HepG2 (cell line): ENCODE measurements around the gene ENTPD6. TPM values are rescaled to one million over a fixed set of nuclear protein-coding genes. Genes with fewer than 3 reads are reported as not detected.

Source experiments
- ATAC-seq: fragments of 200-7000 bp; cut with Tn5 transposase; 3 replicates; pipeline ENCODE4 v1.9.1; 2020; ENCODE audit warnings: mild to moderate bottlenecking, moderate library complexity
- BruUV-seq: library from RNA; stranded (reverse); fragments of 400-500 nt; replicated peaks from 2 replicates; lab custom pipeline; 2021; lab: Mats Ljungman, UMichigan
- CTCF ChIA-PET: fragments of 300-600 bp; formaldehyde crosslinking; extraction: SDS; loops from one replicate; lab custom pipeline; 2021; ENCODE audit warnings: low total read pairs, inconsistent platforms, low intra/inter-chr PET ratio; lab: Yijun Ruan, JAX
- POLR2A ChIA-PET: fragments of 350-600 bp; sonication (Branson Sonifier 250); formaldehyde crosslinking; loops from one replicate; lab custom pipeline; 2020; ENCODE audit warnings: antibody characterized with exemption, inconsistent platforms; lab: Yijun Ruan, JAX
- DNase-seq: peaks from one replicate; pipeline ENCODE4 v3.0.0-alpha.2; 2015; ENCODE audit warnings: low spot score
- FAIRE-seq: peaks from 3 replicates; lab custom pipeline; 2011; peaks lifted over from hg19 to GRCh38; lab: Jason Lieb, UNC
- H2AFZ ChIP-seq: one replicate; pipeline ENCODE4 v1.6.1; 2011; ENCODE audit warnings: low read length, inconsistent platforms
- H3K27ac ChIP-seq: fragments of 300-600 bp; 3 replicates; pipeline ENCODE4 v1.8.0; 2011; ENCODE audit warnings: mixed run types, mild to moderate bottlenecking, mixed read lengths, low read length, inconsistent platforms; ENCODE audit not compliant: insufficient read depth; ENCODE audit errors: extremely low read length
- H3K27me3 ChIP-seq, 2 experiments: fragments of 200-600 bp in 1 of 2; 2 replicates in 1 of 2; 3 replicates in 1 of 2; pipeline versions ENCODE4 v1.6.0 to v1.8.0; 2011; ENCODE audit warnings: low read length in 2 of 2, mild to moderate bottlenecking in 2 of 2, moderate library complexity in 2 of 2, inconsistent platforms in 1 of 2; ENCODE audit not compliant: insufficient read depth in 2 of 2, control insufficient read depth in 1 of 2
- H3K36me3 ChIP-seq, 2 experiments: fragments of 200-600 bp in 1 of 2; replicated peaks in 1 of 2; 2 replicates in 1 of 2; 3 replicates in 1 of 2; pipeline versions ENCODE4 v1.5.1 to v1.8.0; 2011; ENCODE audit warnings: low read length in 2 of 2, inconsistent platforms in 1 of 2; ENCODE audit not compliant: insufficient read depth in 2 of 2, control insufficient read depth in 1 of 2
- H3K4me1 ChIP-seq: 2 replicates; pipeline ENCODE4 v1.5.1; 2012; ENCODE audit warnings: low read length, inconsistent platforms; ENCODE audit not compliant: insufficient read depth
- H3K4me2 ChIP-seq: 2 replicates; pipeline ENCODE4 v1.6.0; 2011; ENCODE audit warnings: low read depth, low read length, inconsistent platforms
- H3K4me3 ChIP-seq, 3 experiments: fragments of 200-600 bp in 1 of 3; sonication (generic), shearing (Covaris generic) in 1 of 3; replicated peaks in 1 of 3; 2 replicates each; pipeline ENCODE4 v1.5.1; 2011 to 2016; ENCODE audit warnings: low read length in 3 of 3, inconsistent platforms in 2 of 3, low read depth in 2 of 3, mild to moderate bottlenecking in 2 of 3, control low read depth in 1 of 3, mixed read lengths in 1 of 3; ENCODE audit not compliant: insufficient read depth in 1 of 3
- H3K79me2 ChIP-seq: one replicate; pipeline ENCODE4 v1.6.1; 2011; ENCODE audit warnings: low read length, inconsistent platforms; ENCODE audit not compliant: insufficient read depth
- H3K9ac ChIP-seq: 2 replicates; pipeline ENCODE4 v1.6.0; 2011; ENCODE audit warnings: mild to moderate bottlenecking, low read depth, low read length, inconsistent platforms; ENCODE audit not compliant: insufficient read depth
- H3K9me3 ChIP-seq: 2 replicates; pipeline ENCODE4 v1.5.1; 2012; ENCODE audit warnings: mild to moderate bottlenecking, low read length
- H4K20me1 ChIP-seq: 2 replicates; pipeline ENCODE4 v1.6.0; 2011; ENCODE audit warnings: inconsistent platforms, mild to moderate bottlenecking, low read length, moderate library complexity; ENCODE audit not compliant: insufficient read depth
- HOXA7 ChIP-seq: sonication (generic); formaldehyde crosslinking; IDR thresholded peaks from 2 replicates; pipeline ENCODE4 v1.8.1; 2022; ENCODE audit warnings: mild to moderate bottlenecking, missing genetic modification reagents, moderate library complexity
- MED13 ChIP-seq: sonication (generic); formaldehyde crosslinking; IDR thresholded peaks from 2 replicates; pipeline ENCODE4 v1.5.0; 2020; ENCODE audit warnings: missing genetic modification reagents
- REL ChIP-seq: sonication (generic); formaldehyde crosslinking; conservative IDR thresholded peaks from 2 replicates; pipeline ENCODE4 v1.8.0; 2022; ENCODE audit warnings: mild to moderate bottlenecking, missing genetic modification reagents, moderate library complexity
- RELA ChIP-seq: sonication (generic); formaldehyde crosslinking; IDR thresholded peaks from 2 replicates; pipeline ENCODE4 v1.4.0; 2020; ENCODE audit warnings: missing genetic modification reagents
- ZFYVE20 ChIP-seq: sonication (generic); formaldehyde crosslinking; IDR thresholded peaks from 2 replicates; pipeline ENCODE4 v1.8.0; 2023; ENCODE audit warnings: low read depth, mild to moderate bottlenecking, moderate library complexity, missing genetic modification reagents, borderline replicate concordance
- ZNF652 ChIP-seq: IDR thresholded peaks from 2 replicates; pipeline ENCODE4 v1.6.1; 2016; ENCODE audit warnings: low read depth, borderline replicate concordance
- ZSCAN20 ChIP-seq: sonication (generic); formaldehyde crosslinking; IDR thresholded peaks from 2 replicates; pipeline ENCODE4 v1.4.0; 2020; ENCODE audit warnings: missing genetic modification reagents, mild to moderate bottlenecking, borderline replicate concordance
- WGBS: methylation state at CpG from one replicate; pipeline ENCODE4 v1.1.6; 2017; ENCODE audit warnings: low lambda C conversion rate; 5-methylcytosine and 5-hydroxymethylcytosine counted together
- in situ Hi-C: cut with HindIII; loops from 2 replicates; pipeline ENCODE4 v1.10.0; 2017; ENCODE audit warnings: low pct_unique_long_range_greater_than_20kb; ENCODE audit not compliant: extremely low pct_ligation_motif_present
- intact Hi-C: fragments of 100-400 bp; cut with micrococcal nuclease; formaldehyde crosslinking; loops from one replicate; pipeline ENCODE4 v1.10.0; 2022; ENCODE audit not compliant: unreplicated experiment
- polyA plus RNA-seq, 8 experiments: library from polyadenylated mRNA; depleted of rRNA in 3 of 8; stranded (reverse) in 7 of 8; unstranded in 1 of 8; fragments of >200 nt; fragmentation: Illumina TruSeq in 4 of 8; extraction: Trizol in 4 of 8; gene quantifications; 2 replicates each; pipeline versions ENCODE4 v1.2.1 to v1.2.3, GENCODE V29; 2011 to 2016; ENCODE audit warnings: low read depth in 4 of 8, missing spikeins in 1 of 8, mixed read lengths in 1 of 8; ENCODE audit not compliant: insufficient read depth in 1 of 8
- total RNA-seq, 5 experiments: library from RNA; depleted of rRNA; stranded (reverse); fragments of >200 nt; fragmentation: Illumina TruSeq; extraction: Trizol; gene quantifications; 2 replicates each; pipeline ENCODE4 v1.2.3, GENCODE V29; 2016; ENCODE audit warnings: low read depth in 1 of 5
- TF ChIP-seq, protein P1 (sequence below): sonication (generic); formaldehyde crosslinking; IDR thresholded peaks from 2 replicates; pipeline ENCODE4 v1.5.0; 2020; ENCODE audit warnings: missing genetic modification reagents
- TF ChIP-seq, protein P2 (sequence below): sonication (generic); formaldehyde crosslinking; IDR thresholded peaks from 2 replicates; pipeline ENCODE4 v1.5.0; 2020; ENCODE audit warnings: missing genetic modification reagents, mild to moderate bottlenecking, borderline replicate concordance

Gene ENTPD6
- total and polyA plus RNA-seq, 2 of the 13 experiments (the other 11 are each of a cell fraction or from before 2014, with no cell fraction given), result 164 to 172 TPM

DNA sequence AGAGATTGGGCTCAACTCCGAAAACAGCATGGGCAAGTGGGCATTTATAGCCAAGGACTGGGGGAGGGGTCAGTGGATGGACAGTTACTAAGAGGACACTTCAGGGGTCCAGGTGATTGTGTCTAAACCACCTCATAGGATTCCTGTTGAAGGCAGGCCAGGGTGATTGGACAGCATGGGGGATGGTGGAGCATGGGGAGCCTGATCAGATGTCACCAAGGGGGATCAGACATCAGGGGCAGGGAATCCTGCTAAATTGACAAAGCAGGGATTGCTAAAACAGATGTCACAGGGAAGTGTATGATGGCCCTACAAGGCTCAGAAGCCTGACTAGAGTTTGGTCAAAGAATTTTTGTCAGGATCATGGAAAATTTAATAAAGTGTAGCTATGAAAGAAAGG lies 49.9 kb downstream of the ENTPD6 start:
- WGBS, result 75% methylated on average over 1 of the region's 1 CpG
- in situ Hi-C loops, result no loop called here
- Histone ChIP-seq H2AFZ (no peak overlapping the region), H3K27ac (no peak overlapping the region), H3K9me3 (no peaks in the 10 kb centered on the region), H3K4me2 (no peak overlapping the region), H3K79me2 (peaks cover 17% of the 10 kb centered on the region), H3K4me3 (no peak overlapping the region), H3K9ac (no peak overlapping the region)
- CTCF ChIA-PET, result no interaction called here
- POLR2A ChIA-PET, result interaction anchor here (3.4 to 3.6 kb wide), 2 partner anchors 8 to 50 kb away, joined by 58 to 67 read pairs; partner anchors contain the start of gene ENTPD6
- TF ChIP-seq MED13 (CRISPR knock-in tag) (no peak), REL (no peak), RELA (CRISPR knock-in tag) (no peak), ZSCAN20 (CRISPR knock-in tag) (no peak), ZNF652 (CRISPR knock-in tag) (no peak), HOXA7 (no peak), ZFYVE20 (CRISPR knock-in tag) (no peak)
- TF ChIP-seq, protein P1, sequence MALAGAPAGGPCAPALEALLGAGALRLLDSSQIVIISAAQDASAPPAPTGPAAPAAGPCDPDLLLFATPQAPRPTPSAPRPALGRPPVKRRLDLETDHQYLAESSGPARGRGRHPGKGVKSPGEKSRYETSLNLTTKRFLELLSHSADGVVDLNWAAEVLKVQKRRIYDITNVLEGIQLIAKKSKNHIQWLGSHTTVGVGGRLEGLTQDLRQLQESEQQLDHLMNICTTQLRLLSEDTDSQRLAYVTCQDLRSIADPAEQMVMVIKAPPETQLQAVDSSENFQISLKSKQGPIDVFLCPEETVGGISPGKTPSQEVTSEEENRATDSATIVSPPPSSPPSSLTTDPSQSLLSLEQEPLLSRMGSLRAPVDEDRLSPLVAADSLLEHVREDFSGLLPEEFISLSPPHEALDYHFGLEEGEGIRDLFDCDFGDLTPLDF (CRISPR knock-in tag), result no peak
- TF ChIP-seq, protein P2, sequence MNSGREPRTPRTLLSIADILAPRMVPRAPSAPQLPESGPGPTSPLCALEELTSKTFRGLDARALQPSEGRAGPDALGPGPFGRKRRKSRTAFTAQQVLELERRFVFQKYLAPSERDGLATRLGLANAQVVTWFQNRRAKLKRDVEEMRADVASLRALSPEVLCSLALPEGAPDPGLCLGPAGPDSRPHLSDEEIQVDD (CRISPR knock-in tag), result no peak
- TF ChIP-seq, all 625 proteins: peak for 0
- Histone ChIP-seq H4K20me1 (no peaks in the 10 kb centered on the region), H3K36me3 (no peaks in the 10 kb centered on the region), H3K4me1 (peaks cover 49% of the 10 kb centered on the region), H3K27me3 (peaks cover 1 to 20% of the 10 kb centered on the region in 2 experiments; a peak in 2 of 5 replicates)
- intact Hi-C loops, result no loop called here
- DNase-seq (no peak), FAIRE-seq (no peak), ATAC-seq (no peak)
- BruUV-seq, result no TSS peak
